Heart left ventricle (tissue), 13 donors: ENCODE measurements around the gene OLFM1.

Source experiments
- POLR2A ChIP-seq, 2 donors: fragments of 450-650 bp; IDR thresholded peaks; one replicate each; pipeline ENCODE4 v1.6.1; 2017; ENCODE audit warnings: antibody characterized with exemption in 2 of 2, mild to moderate bottlenecking in 2 of 2, moderate library complexity in 2 of 2
- TF ChIP-seq, protein P1 (sequence below), 12 donors: fragments of 200-600 bp; sonication (generic) in 4 of 12; IDR thresholded peaks; one replicate each; pipeline versions ENCODE4 v1.5.0 to v1.8.0; 2018 to 2022; ENCODE audit warnings: antibody characterized with exemption in 12 of 12, mild to moderate bottlenecking in 5 of 12
- donor health status: ischemic (EF 13 %, LVEDD 7.1; RV severe dilation, severe dysfunction).
- donor health status: DM: no; HTN: yes; CAD: no.
- donor health status: DM: no; HTN: no; CAD: no.
- donor health status: ischemic (EF 25% LVEDD 6.9; RV normal size, moderate dysfunction).
- donor health status: ischemic (EF 25% LVEDD 5.7; RV mildly dilated, moderate dysfunction).
- donor health status: ischemic (EF 35%, LVEDD 5.7; RV mildly dilated, moderate dysfunction).
- donor health status: nonischemic (EF 11% LVEDD 7.7; RV severe dilation, severe dysfunction).
- donor health status: DM: yes; HTN: yes; CAD: no.
- donor health status: PGD.
- donor health status: ischemic (EF 29% LVEDD 5.4; RV normal size, mild dysfunction).
- donor health status: nonischemic (EF 23%, LVEDD 6.1; RV moderate dilation, normal function).

DNA sequence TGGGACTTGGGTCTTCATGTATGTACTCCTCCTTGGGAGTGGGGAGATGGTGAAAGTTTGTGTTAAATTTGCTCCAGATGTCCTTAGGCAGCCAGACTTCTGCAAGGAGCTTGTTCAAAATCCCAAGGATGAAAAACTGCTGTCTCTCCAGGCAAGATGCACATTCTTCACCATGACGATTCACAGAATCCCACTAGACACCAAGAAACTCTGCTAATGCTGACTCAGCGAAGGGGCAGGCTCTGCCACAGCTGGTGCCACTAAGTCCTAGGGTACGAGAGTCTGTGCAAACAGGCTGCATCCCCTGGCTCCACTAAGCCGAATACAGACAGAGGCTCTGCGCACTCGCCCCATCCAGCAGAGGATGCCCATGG is 71.1 kb downstream of the OLFM1 start:
- TF ChIP-seq, protein P1, sequence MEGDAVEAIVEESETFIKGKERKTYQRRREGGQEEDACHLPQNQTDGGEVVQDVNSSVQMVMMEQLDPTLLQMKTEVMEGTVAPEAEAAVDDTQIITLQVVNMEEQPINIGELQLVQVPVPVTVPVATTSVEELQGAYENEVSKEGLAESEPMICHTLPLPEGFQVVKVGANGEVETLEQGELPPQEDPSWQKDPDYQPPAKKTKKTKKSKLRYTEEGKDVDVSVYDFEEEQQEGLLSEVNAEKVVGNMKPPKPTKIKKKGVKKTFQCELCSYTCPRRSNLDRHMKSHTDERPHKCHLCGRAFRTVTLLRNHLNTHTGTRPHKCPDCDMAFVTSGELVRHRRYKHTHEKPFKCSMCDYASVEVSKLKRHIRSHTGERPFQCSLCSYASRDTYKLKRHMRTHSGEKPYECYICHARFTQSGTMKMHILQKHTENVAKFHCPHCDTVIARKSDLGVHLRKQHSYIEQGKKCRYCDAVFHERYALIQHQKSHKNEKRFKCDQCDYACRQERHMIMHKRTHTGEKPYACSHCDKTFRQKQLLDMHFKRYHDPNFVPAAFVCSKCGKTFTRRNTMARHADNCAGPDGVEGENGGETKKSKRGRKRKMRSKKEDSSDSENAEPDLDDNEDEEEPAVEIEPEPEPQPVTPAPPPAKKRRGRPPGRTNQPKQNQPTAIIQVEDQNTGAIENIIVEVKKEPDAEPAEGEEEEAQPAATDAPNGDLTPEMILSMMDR (IDR thresholded peaks at IDR 0.05) = no peak
- TF ChIP-seq POLR2A (IDR thresholded peaks at IDR 0.05) = no peak
